ENCODE data around the gene SUV39H2. TPM values are rescaled to one million over a fixed set of nuclear protein-coding genes. Genes with fewer than 3 reads are reported as not detected.

SUV39H2 gene
- total RNA-seq, 4 donors from 2014 or later: 7.4 to 41.5 (median 12.2) TPM

- H3K4me3 ChIP-seq: no peak overlapping the region
- no peaks in the 10 kb centered on the region for H3K27me3 ChIP-seq
- no peaks in the 10 kb centered on the region for H3K4me1 ChIP-seq
- peaks cover 0 to 14% of the 10 kb centered on the region in 2 donors for H3K9me3 ChIP-seq
- TF ChIP-seq POLR2A (IDR thresholded peaks at IDR 0.05): no peak
- TF ChIP-seq, protein P1, sequence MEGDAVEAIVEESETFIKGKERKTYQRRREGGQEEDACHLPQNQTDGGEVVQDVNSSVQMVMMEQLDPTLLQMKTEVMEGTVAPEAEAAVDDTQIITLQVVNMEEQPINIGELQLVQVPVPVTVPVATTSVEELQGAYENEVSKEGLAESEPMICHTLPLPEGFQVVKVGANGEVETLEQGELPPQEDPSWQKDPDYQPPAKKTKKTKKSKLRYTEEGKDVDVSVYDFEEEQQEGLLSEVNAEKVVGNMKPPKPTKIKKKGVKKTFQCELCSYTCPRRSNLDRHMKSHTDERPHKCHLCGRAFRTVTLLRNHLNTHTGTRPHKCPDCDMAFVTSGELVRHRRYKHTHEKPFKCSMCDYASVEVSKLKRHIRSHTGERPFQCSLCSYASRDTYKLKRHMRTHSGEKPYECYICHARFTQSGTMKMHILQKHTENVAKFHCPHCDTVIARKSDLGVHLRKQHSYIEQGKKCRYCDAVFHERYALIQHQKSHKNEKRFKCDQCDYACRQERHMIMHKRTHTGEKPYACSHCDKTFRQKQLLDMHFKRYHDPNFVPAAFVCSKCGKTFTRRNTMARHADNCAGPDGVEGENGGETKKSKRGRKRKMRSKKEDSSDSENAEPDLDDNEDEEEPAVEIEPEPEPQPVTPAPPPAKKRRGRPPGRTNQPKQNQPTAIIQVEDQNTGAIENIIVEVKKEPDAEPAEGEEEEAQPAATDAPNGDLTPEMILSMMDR (IDR thresholded peaks at IDR 0.05): no peak
- H3K36me3 ChIP-seq: no peaks in the 10 kb centered on the region
- DNase-seq: no peak
- intact Hi-C loops (cut with DNase I; ENCODE audit: low total_unique reads): no loop called here
- H3K27ac ChIP-seq: no peak overlapping the region
Observed at GRCh38 chr10:14916600-14916999, 37.9 kb downstream of the SUV39H2 start.

GRCh38 chr10:14917827-14918226 lies 39.2 kb downstream of the SUV39H2 start:
- no peak for TF ChIP-seq POLR2A (IDR thresholded peaks at IDR 0.05)
- TF ChIP-seq, protein P1 (IDR thresholded peaks at IDR 0.05): no peak
- intact Hi-C loops (cut with DNase I; ENCODE audit: low total_unique reads): no loop called here
- Histone ChIP-seq H3K36me3 (no peaks in the 10 kb centered on the region), H3K4me1 (no peaks in the 10 kb centered on the region), H3K9me3 (peaks cover 0 to 14% of the 10 kb centered on the region in 2 donors), H3K27ac (no peak overlapping the region), H3K27me3 (no peaks in the 10 kb centered on the region), H3K4me3 (no peak overlapping the region)
- DNase-seq: no peak

- intact Hi-C loops (cut with DNase I; ENCODE audit: low total_unique reads): no loop called here
- H3K9me3 ChIP-seq: peaks cover 0 to 14% of the 10 kb centered on the region in 2 donors
Observed at GRCh38 chr10:14918964-14919363, 40.3 kb downstream of the SUV39H2 start.

GRCh38 chr10:14924013-14924412 lies 45.3 kb downstream of the SUV39H2 start:
- H3K4me3 ChIP-seq: no peak overlapping the region
- no peaks in the 10 kb centered on the region for H3K27me3 ChIP-seq
- H3K27ac ChIP-seq: no peak overlapping the region
- TF ChIP-seq, protein P1 (IDR thresholded peaks at IDR 0.05): no peak
- TF ChIP-seq POLR2A (IDR thresholded peaks at IDR 0.05): no peak
- H3K9me3 ChIP-seq: no peaks in the 10 kb centered on the region
- no peak for DNase-seq
- no peaks in the 10 kb centered on the region for H3K36me3 ChIP-seq
- intact Hi-C loops (cut with DNase I; ENCODE audit: low total_unique reads): no loop called here
- no peaks in the 10 kb centered on the region for H3K4me1 ChIP-seq

More at GRCh38 chr10:14918964-14919363, 40.3 kb downstream of the SUV39H2 start:
- H3K27me3 ChIP-seq: no peaks in the 10 kb centered on the region
- H3K27ac ChIP-seq: no peak overlapping the region
- no peak overlapping the region for H3K4me3 ChIP-seq
- no peak for DNase-seq
- TF ChIP-seq, protein P1 (IDR thresholded peaks at IDR 0.05): no peak
- TF ChIP-seq POLR2A (IDR thresholded peaks at IDR 0.05): no peak
- H3K36me3 ChIP-seq: no peaks in the 10 kb centered on the region
- no peaks in the 10 kb centered on the region for H3K4me1 ChIP-seq

GRCh38 chr10:14925268-14925667 lies 46.6 kb downstream of the SUV39H2 start:
- TF ChIP-seq POLR2A (IDR thresholded peaks at IDR 0.05): no peak
- TF ChIP-seq, protein P1 (IDR thresholded peaks at IDR 0.05): no peak
- Histone ChIP-seq H3K4me3 (no peak overlapping the region), H3K36me3 (no peaks in the 10 kb centered on the region), H3K27ac (no peak overlapping the region), H3K27me3 (no peaks in the 10 kb centered on the region), H3K4me1 (no peaks in the 10 kb centered on the region), H3K9me3 (no peaks in the 10 kb centered on the region)
- no peak for DNase-seq
- intact Hi-C loops (cut with DNase I; ENCODE audit: low total_unique reads): no loop called here

Data from uterus (tissue), 4 donors.